RKO (cell line): ENCODE results near the gene CD37.
"Not testable (repeated sequence)": the region's sequence is repeated elsewhere in the genome, so short reads cannot be mapped to it uniquely, and the experiment has no call there.

ENCODE experiments used
- DNase-seq: peaks from one replicate; pipeline ENCODE4 v3.0.0-alpha.2; 2016; ENCODE audit warnings: low spot score

CD37 gene, protein sequence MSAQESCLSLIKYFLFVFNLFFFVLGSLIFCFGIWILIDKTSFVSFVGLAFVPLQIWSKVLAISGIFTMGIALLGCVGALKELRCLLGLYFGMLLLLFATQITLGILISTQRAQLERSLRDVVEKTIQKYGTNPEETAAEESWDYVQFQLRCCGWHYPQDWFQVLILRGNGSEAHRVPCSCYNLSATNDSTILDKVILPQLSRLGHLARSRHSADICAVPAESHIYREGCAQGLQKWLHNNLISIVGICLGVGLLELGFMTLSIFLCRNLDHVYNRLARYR

DNA sequence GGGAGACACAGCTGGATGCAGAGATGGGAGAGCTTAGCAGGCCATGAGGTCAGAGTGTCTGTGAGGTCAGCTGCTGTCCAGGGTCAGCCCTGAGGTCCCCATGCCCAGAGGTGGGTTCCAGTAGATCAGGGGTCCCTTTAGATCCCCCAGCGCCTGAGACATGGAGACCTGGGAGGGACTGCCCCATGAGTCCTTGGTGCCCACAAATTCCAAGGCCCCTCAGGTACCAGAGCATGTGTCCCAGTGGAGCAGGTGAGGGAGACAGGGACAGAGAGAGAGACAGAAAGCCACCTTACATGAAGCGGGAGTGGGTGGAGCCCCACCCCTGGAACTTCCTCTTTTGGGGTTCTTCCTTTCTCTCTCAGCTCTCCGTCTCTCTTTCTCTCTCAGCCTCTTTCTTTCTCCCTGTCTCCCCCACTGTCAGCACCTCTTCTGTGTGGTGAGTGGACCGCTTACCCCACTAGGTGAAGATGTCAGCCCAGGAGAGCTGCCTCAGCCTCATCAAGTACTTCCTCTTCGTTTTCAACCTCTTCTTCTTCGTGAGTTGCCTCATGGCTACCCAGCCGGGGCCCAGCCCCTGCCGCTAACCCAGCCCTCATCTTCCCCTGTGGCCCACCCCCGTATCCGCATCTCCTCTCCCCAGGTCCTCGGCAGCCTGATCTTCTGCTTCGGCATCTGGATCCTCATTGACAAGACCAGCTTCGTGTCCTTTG lies at the start of gene CD37:
TSS of gene CD37 (plus strand) at position 336 of the 713 bp plus-strand sequence. CDS start at position 471, 135 bp downstream.
- DNase-seq, result no peak

GRCh38 chr19:49287141-49287770 lies 48.0 kb upstream of the CD37 start:
- DNase-seq, result no peak

GRCh38 chr19:49288205-49288604 lies 47.0 kb upstream of the CD37 start:
- DNase-seq, result not testable (repeated sequence)

GRCh38 chr19:49289286-49289685 lies 45.9 kb upstream of the CD37 start:
- not testable (repeated sequence) for DNase-seq

GRCh38 chr19:49290517-49290916 lies 44.7 kb upstream of the CD37 start:
- DNase-seq, result no peak

DNA sequence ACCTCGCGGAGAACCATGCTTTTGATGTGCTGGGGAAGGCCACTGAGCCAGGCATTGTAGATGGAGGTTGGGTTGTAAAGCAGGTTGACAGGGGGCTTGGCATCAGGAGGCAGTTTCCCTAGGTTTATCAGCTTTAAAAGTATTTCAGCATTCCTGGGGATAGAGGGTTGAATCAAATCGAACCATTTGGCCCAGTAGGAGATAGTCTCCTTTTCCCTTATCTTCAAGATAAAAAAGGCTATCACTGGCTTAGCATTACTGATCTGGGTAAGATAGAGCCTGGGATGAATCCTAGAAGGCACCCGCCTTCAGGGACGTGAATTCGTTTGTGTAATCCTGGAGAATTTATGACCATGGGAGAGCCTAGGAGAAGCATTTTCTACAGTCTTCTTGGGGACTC lies 40.8 kb upstream of the CD37 start:
- no peak for DNase-seq

- no peak for DNase-seq
These were observed 39.9 kb upstream of the CD37 start for GRCh38 chr19:49295208-49295880.

DNA sequence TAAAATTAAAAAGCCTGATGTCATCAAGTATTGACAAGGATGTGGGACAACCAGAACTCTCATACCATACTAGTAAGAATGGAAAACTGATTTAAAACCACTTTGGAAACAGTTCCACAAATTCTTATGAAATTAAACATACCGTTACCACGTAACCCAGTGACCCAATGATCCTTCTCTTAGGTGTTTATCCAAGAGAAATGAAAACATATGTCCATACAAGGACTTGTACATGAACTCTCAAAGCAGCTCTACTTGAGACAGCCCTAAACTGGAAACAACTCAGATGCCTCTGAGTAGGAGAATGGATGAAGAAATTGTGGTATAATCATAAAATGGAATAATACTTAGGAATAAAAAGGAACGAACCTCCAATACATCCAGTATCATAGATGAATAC lies 37.8 kb upstream of the CD37 start:
- no peak for DNase-seq

GRCh38 chr19:49298653-49299052 lies 36.6 kb upstream of the CD37 start:
- DNase-seq, result not testable (repeated sequence)

- DNase-seq, result peak; percentile 62
These were observed 33.9 kb upstream of the CD37 start for GRCh38 chr19:49301165-49301865.

DNA sequence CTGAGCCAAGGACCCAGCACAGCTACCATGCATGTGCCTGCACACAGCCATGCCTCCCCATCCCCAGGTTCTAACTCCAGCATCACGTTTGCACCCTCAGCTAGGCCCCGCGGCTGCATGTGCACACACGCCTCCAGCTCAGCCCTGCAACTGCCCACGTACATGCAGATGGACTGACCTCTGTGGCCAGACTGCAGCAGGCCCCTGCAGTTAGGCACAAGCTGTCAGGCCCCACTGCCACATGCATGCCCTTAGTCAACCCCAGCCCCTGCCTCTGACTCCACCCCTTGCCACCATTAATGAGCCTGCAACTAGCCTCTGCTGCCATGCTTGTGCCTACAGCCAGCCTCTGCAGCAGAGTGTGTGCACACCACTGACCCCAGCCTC lies 33.3 kb upstream of the CD37 start:
- no peak for DNase-seq

GRCh38 chr19:49306734-49307133 lies 28.5 kb upstream of the CD37 start:
- DNase-seq, result not testable (repeated sequence)

- DNase-seq, result no peak
These were observed 26.1 kb upstream of the CD37 start for GRCh38 chr19:49309087-49309486.

DNA sequence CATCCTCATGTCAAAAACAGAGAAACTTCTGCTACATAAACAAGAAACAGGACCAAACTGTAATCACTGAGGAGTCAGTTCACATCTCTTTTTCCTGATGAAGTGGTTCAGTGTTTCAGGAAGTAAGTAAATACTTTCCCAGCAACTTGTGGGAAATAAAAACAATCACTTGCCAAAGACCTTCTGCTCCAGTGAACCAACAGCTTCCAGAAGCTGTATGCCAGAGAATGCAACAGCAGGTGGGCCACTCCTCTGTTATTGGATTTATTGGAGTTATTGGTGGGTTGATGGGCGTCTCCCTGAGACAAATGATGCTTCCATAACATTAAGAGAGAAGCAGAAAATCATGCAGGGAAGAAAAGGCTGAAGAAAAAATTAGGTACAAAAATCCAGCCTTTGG lies 20.1 kb upstream of the CD37 start:
- no peak for DNase-seq

- DNase-seq, result no peak
These were observed 18.9 kb upstream of the CD37 start for GRCh38 chr19:49316284-49316683.

- no peak for DNase-seq
These were observed 16.9 kb upstream of the CD37 start for GRCh38 chr19:49318296-49318695.

- no peak for DNase-seq
These were observed 10.2 kb upstream of the CD37 start, which contains the start of gene SLC6A16 for GRCh38 chr19:49324801-49325576. Gene SLC6A16, minus strand, starts transcription at chr19:49325191. Its CDS starts 13,844 bp downstream, at chr19:49311347.

DNA sequence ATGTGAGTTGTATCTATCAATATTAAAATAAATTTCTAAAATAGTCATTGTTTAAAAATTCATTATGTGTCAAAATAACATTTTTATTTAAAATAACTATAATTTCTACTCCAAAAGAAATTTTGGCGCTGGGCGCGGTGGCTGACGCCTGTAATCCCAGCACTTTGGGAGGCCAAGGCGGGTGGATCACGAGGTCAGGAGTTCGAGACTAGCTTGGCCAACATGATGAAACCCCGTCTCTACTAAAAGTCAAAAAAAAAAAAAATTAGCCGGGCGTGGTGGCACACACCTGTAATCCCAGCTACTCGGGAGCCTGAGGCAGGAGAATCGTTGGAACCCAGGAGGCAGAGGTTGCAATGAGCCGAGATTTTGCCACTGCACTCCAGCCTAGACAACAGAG lies 9.4 kb upstream of the CD37 start:
- not testable (repeated sequence) for DNase-seq

- no peak for DNase-seq
These were observed 9.0 kb upstream of the CD37 start for GRCh38 chr19:49326165-49326704.

DNA sequence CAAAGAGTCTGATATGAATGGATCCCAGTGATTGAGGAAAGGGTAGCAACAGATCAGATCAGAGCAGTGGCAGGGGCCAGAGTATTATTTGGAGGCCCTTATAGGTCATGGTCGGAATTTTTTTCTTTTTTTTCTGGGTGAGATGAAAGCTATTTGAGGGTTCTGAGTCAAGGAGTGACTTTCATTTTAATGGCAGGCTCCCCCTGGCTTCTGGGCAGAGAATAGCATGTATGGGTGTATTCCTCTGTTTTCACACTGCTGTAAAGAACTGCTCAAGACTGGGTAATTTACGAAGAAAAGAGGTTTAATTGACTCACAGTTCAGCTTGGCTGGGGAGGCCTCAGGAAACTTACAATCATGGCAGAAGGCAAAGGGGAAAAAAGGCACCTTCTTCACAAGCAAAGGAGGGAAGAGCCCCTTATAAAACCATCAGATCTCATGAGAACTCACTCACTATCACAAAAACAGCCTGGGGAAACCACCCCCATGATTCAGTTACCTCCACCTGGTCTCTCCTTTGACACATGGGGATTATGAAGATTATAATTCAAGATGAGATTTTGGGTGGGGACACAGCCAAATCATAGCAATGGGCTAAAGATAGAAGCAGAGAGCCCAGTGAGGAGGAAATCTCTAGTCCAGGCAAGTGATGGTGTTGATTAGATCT lies 7.2 kb upstream of the CD37 start:
- DNase-seq, result peak; percentile 79
